HepG2 (cell line): ENCODE measurements around the gene C11orf24. TPM values are rescaled to one million over a fixed set of nuclear protein-coding genes. Genes with fewer than 3 reads are reported as not detected.

Experiments used
- ADNP ChIP-seq: sonication (generic); formaldehyde crosslinking; IDR thresholded peaks from 2 replicates; pipeline ENCODE4 v1.4.0; 2020; ENCODE audit warnings: missing genetic modification reagents
- CAMTA2 ChIP-seq: sonication (generic); formaldehyde crosslinking; IDR thresholded peaks from 2 replicates; pipeline ENCODE4 v1.4.0; 2020; ENCODE audit warnings: mild to moderate bottlenecking, missing genetic modification reagents, borderline replicate concordance
- CHD2 ChIP-seq: IDR thresholded peaks from 2 replicates; pipeline ENCODE4 v1.6.1; 2011; ENCODE audit warnings: low read depth, low read length, improper control_type of control experiment
- MBNL3 ChIP-seq: fragments of 250-450 bp; sonication (Bioruptor Pico); conservative IDR thresholded peaks from 2 replicates; pipeline ENCODE4 v1.8.0; 2022; ENCODE audit warnings: mild to moderate bottlenecking, inconsistent platforms
- MED8 ChIP-seq: sonication (generic); formaldehyde crosslinking; IDR thresholded peaks from 2 replicates; pipeline ENCODE4 v1.8.1; 2023; ENCODE audit warnings: mild to moderate bottlenecking, missing genetic modification reagents; ENCODE audit not compliant: insufficient replicate concordance
- MXI1 ChIP-seq: IDR thresholded peaks from 3 replicates; pipeline ENCODE4 v1.6.1; 2012; ENCODE audit warnings: low read depth, low read length, inconsistent platforms, borderline replicate concordance
- RFXANK ChIP-seq: IDR thresholded peaks from 2 replicates; pipeline ENCODE4 v1.6.1; 2016
- SP2 ChIP-seq: sonication (generic); formaldehyde crosslinking; IDR thresholded peaks from 2 replicates; pipeline ENCODE4 v1.5.1; 2020; ENCODE audit warnings: mild to moderate bottlenecking, missing genetic modification reagents
- SRSF9 ChIP-seq: fragments of 200-400 bp; formaldehyde crosslinking; IDR thresholded peaks from 2 replicates; pipeline ENCODE4 v1.6.1; 2018; ENCODE audit warnings: borderline replicate concordance, mild to moderate bottlenecking, low read depth, low read length; ENCODE audit not compliant: insufficient read depth, poor library complexity, severe bottlenecking
- U2AF2 ChIP-seq: fragments of 200-400 bp; formaldehyde crosslinking; IDR thresholded peaks from 2 replicates; pipeline ENCODE4 v1.6.1; 2017; ENCODE audit warnings: low read depth, mild to moderate bottlenecking, low read length
- WIZ ChIP-seq: sonication (generic); formaldehyde crosslinking; IDR thresholded peaks from 2 replicates; pipeline ENCODE4 v1.5.1; 2020; ENCODE audit warnings: mild to moderate bottlenecking, missing genetic modification reagents
- ZNF333 ChIP-seq: sonication (generic); formaldehyde crosslinking; IDR thresholded peaks from 2 replicates; pipeline ENCODE4 v1.4.0; 2020; ENCODE audit warnings: mild to moderate bottlenecking, missing genetic modification reagents, borderline replicate concordance
- ZNF782 ChIP-seq: sonication (generic); formaldehyde crosslinking; IDR thresholded peaks from 2 replicates; pipeline ENCODE4 v1.4.0; 2020; ENCODE audit warnings: missing genetic modification reagents, mild to moderate bottlenecking, borderline replicate concordance
- ZNF816 ChIP-seq: sonication (generic); formaldehyde crosslinking; IDR thresholded peaks from 2 replicates; pipeline ENCODE4 v1.8.0; 2022; ENCODE audit warnings: missing genetic modification reagents, mild to moderate bottlenecking, borderline replicate concordance
- polyA plus RNA-seq, 8 experiments: library from polyadenylated mRNA; depleted of rRNA in 3 of 8; stranded (reverse) in 7 of 8; unstranded in 1 of 8; fragments of >200 nt; fragmentation: Illumina TruSeq in 4 of 8; extraction: Trizol in 4 of 8; gene quantifications; 2 replicates each; pipeline versions ENCODE4 v1.2.1 to v1.2.3, GENCODE V29; 2011 to 2016; ENCODE audit warnings: low read depth in 4 of 8, missing spikeins in 1 of 8, mixed read lengths in 1 of 8; ENCODE audit not compliant: insufficient read depth in 1 of 8
- total RNA-seq, 5 experiments: library from RNA; depleted of rRNA; stranded (reverse); fragments of >200 nt; fragmentation: Illumina TruSeq; extraction: Trizol; gene quantifications; 2 replicates each; pipeline ENCODE4 v1.2.3, GENCODE V29; 2016; ENCODE audit warnings: low read depth in 1 of 5
- TF ChIP-seq, protein P1 (sequence below): sonication (generic); formaldehyde crosslinking; IDR thresholded peaks from 2 replicates; pipeline ENCODE4 v1.9.0; 2021; ENCODE audit warnings: missing genetic modification reagents, mild to moderate bottlenecking, borderline replicate concordance
- TF ChIP-seq, protein P2 (sequence below): sonication (generic); formaldehyde crosslinking; IDR thresholded peaks from 2 replicates; pipeline ENCODE4 v1.4.0; 2020; ENCODE audit warnings: missing genetic modification reagents, borderline replicate concordance
- TF ChIP-seq, protein P3 (sequence below): sonication (generic); formaldehyde crosslinking; IDR thresholded peaks from 2 replicates; pipeline ENCODE4 v1.4.0; 2020; ENCODE audit warnings: missing genetic modification reagents; ENCODE audit errors: not compliant biosample characterization
- TF ChIP-seq, protein P4 (sequence below): sonication (generic); formaldehyde crosslinking; IDR thresholded peaks from 2 replicates; pipeline ENCODE4 v1.4.0; 2020; ENCODE audit warnings: mild to moderate bottlenecking, low read depth, missing genetic modification reagents
- TF ChIP-seq, protein P5 (sequence below): sonication (generic); formaldehyde crosslinking; conservative IDR thresholded peaks from 2 replicates; pipeline ENCODE4 v1.4.0; 2020; ENCODE audit warnings: missing genetic modification reagents

Gene C11orf24
- total and polyA plus RNA-seq, 2 of the 13 experiments (the other 11 are each of a cell fraction or from before 2014, with no cell fraction given): 52.9 to 55.5 TPM

DNA sequence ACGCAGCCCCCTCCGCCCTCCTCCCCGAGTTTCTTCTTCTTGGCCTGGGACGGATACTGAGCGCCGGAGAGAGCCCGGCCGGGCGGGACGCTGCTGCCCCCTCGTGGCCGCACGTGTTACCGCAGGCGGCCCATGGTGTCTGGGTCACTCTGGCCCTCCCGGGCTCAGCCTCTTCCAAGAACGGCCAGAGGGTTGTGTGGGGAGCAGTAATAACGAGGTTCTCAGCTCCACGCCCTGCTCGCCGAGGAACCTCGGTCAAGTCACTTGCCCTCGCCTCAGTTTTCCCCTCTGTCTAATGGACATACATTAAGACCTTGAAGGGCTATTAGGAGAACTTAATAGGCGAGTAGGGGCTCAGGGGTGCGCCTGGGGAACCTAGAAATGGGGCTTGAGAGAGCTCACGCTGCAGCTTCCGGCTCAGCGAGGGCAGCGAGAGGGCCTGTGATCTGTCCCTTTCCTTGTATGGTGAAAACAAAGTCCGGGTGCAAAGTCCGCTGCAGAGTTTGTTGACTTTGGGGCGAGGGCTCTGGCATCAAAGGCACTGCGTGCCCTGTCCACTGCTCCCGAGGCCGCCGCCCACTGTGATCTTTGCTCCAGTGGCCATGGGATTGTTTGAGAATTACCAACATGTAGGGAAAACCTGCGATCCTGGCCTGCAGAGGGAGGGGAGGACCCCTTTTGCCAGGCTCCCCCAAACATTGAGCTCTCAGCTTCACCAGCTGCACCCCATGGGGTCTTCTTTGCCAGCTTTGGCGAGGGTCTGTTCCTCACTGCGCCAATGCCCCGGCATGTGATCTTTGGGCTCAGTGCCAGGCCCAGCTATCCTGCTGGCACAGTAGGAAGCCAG, 26.3 kb upstream of the C11orf24 start (continued):
- TF ChIP-seq, protein P1, sequence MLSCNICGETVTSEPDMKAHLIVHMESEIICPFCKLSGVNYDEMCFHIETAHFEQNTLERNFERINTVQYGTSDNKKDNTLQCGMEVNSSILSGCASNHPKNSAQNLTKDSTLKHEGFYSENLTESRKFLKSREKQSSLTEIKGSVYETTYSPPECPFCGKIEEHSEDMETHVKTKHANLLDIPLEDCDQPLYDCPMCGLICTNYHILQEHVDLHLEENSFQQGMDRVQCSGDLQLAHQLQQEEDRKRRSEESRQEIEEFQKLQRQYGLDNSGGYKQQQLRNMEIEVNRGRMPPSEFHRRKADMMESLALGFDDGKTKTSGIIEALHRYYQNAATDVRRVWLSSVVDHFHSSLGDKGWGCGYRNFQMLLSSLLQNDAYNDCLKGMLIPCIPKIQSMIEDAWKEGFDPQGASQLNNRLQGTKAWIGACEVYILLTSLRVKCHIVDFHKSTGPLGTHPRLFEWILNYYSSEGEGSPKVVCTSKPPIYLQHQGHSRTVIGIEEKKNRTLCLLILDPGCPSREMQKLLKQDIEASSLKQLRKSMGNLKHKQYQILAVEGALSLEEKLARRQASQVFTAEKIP (CRISPR knock-in tag): no peak
- TF ChIP-seq, protein P2, sequence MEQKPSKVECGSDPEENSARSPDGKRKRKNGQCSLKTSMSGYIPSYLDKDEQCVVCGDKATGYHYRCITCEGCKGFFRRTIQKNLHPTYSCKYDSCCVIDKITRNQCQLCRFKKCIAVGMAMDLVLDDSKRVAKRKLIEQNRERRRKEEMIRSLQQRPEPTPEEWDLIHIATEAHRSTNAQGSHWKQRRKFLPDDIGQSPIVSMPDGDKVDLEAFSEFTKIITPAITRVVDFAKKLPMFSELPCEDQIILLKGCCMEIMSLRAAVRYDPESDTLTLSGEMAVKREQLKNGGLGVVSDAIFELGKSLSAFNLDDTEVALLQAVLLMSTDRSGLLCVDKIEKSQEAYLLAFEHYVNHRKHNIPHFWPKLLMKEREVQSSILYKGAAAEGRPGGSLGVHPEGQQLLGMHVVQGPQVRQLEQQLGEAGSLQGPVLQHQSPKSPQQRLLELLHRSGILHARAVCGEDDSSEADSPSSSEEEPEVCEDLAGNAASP (CRISPR knock-in tag): peak; percentile 82
- TF ChIP-seq WIZ (CRISPR knock-in tag) (no peak; the same call in 1 of the 2 replicates), RFXANK (CRISPR knock-in tag) (0 out of 2 replicates have a peak, but pooled peaks have one; percentile 50), U2AF2 (no peak), SP2 (CRISPR knock-in tag) (no peak), ZNF333 (CRISPR knock-in tag) (no peak), MXI1 (peak; percentile 47; the same call in 1 of the 3 replicates), CAMTA2 (CRISPR knock-in tag) (no peak), CHD2 (peak; percentile 44; the same call in 1 of the 2 replicates), MED8 (CRISPR knock-in tag) (peak; percentile 82), SRSF9 (no peak), MBNL3 (no peak), ADNP (CRISPR knock-in tag) (no peak), ZNF782 (CRISPR knock-in tag) (no peak; the same call in 1 of the 2 replicates), ZNF816 (CRISPR knock-in tag) (peak; percentile 77; the same call in 1 of the 2 replicates)
- TF ChIP-seq, protein P3, sequence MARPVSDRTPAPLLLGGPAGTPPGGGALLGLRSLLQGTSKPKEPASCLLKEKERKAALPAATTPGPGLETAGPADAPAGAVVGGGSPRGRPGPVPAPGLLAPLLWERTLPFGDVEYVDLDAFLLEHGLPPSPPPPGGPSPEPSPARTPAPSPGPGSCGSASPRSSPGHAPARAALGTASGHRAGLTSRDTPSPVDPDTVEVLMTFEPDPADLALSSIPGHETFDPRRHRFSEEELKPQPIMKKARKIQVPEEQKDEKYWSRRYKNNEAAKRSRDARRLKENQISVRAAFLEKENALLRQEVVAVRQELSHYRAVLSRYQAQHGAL: no peak
- TF ChIP-seq, protein P4, sequence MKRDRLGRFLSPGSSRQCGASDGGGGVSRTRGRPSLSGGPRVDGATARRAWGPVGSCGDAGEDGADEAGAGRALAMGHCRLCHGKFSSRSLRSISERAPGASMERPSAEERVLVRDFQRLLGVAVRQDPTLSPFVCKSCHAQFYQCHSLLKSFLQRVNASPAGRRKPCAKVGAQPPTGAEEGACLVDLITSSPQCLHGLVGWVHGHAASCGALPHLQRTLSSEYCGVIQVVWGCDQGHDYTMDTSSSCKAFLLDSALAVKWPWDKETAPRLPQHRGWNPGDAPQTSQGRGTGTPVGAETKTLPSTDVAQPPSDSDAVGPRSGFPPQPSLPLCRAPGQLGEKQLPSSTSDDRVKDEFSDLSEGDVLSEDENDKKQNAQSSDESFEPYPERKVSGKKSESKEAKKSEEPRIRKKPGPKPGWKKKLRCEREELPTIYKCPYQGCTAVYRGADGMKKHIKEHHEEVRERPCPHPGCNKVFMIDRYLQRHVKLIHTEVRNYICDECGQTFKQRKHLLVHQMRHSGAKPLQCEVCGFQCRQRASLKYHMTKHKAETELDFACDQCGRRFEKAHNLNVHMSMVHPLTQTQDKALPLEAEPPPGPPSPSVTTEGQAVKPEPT (CRISPR knock-in tag): peak; percentile 70; the same call in 1 of the 2 replicates
- TF ChIP-seq, protein P5, sequence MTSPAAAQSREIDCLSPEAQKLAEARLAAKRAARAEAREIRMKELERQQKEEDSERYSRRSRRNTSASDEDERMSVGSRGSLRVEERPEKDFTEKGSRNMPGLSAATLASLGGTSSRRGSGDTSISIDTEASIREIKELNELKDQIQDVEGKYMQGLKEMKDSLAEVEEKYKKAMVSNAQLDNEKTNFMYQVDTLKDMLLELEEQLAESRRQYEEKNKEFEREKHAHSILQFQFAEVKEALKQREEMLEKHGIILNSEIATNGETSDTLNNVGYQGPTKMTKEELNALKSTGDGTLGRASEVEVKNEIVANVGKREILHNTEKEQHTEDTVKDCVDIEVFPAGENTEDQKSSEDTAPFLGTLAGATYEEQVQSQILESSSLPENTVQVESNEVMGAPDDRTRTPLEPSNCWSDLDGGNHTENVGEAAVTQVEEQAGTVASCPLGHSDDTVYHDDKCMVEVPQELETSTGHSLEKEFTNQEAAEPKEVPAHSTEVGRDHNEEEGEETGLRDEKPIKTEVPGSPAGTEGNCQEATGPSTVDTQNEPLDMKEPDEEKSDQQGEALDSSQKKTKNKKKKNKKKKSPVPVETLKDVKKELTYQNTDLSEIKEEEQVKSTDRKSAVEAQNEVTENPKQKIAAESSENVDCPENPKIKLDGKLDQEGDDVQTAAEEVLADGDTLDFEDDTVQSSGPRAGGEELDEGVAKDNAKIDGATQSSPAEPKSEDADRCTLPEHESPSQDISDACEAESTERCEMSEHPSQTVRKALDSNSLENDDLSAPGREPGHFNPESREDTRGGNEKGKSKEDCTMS (CRISPR knock-in tag): no peak
